Raji (cell line): ENCODE measurements around the gene FGF21.

Experiments used
- POLR2A ChIP-seq: IDR thresholded peaks from 2 replicates; pipeline ENCODE4 v1.6.1; 2011; ENCODE audit warnings: low read depth, low read length, control low read depth; ENCODE audit not compliant: insufficient read depth

Gene FGF21

DNA sequence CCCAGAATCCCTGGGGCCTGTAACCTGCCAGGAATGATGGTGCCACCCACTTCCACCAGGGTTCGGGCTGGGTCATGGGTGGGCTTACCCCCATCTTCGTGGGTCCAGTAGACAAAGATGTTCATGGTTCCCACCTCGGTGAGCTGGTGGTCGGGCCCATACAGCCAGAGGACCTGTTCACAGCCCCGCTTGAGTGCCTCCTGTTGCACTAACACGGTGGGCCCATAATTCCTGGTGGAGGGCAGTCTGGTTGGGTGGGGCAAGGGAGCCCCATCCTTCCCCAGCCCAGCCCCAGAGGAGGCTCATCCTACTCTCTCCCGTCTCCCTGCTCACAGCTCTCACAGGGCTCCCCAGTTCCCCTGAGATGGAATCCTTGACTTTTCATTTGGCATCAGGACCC is 41.8 kb downstream of the FGF21 start:
- no peak for TF ChIP-seq POLR2A

DNA sequence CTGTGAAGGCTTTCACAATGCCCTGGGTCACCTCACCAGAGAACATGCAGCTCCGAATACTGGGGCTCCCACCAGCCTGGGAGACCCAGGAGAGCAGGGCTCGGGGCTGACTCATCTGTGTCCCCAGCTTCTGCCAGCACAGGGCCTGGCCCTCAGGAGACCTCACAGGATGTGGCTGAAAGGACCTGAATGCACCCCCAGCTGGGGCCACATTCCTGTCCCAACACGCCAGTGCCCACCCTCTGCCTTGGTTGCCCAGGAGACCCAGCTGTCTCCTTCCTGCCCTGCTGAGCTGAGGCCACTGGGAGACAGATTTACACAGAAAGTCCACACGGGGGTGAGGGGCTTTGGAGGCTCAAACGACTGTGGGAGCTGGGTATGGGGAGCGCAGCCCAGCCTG is 43.6 kb downstream of the FGF21 start:
- TF ChIP-seq POLR2A: no peak

DNA sequence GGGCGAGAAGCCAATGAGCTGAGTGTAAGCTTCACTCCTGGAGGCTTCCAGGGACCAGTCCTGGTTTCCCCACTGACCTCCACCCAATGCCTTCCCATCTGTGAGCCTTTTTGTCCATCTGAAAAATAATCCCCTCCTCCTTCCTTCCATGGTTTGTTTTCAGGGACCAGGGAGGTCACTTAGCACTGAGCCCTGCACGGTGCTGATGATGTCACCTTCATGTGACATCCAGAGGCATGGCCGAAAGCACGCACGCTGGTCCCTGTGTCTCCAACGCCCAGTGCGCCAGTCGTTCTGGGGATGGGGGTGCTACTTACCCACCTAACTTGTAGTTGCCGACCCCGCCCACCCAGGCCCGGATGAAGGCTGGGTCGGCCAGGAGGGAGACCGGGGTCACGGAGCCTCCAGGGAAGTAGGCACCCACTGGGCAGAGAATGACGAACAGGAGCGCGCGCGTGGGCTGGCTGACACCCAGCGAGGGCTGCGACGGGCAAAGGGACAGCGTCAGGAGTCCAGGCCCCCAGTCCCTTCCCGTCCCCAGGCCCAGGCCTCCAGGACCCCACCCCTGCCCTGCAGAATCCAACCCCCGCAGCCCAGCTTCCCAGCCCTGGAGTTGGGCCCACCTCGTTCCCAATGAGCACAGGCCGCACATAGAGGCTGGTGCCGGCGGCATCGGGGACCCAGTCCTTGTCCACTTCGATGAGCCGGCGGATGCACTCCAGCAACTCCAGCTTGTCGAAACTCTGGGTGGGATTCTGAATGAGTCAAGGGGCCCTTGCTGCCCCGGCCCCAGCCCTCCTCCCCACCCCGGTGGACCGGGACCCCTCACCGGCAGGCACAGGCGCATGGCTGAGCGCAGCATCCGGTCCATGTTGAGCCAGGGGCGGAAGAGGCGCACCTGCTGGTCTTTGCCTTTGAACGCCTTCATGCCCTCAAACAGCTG is 44.3 kb downstream of the FGF21 start:
- no peak for TF ChIP-seq POLR2A

DNA sequence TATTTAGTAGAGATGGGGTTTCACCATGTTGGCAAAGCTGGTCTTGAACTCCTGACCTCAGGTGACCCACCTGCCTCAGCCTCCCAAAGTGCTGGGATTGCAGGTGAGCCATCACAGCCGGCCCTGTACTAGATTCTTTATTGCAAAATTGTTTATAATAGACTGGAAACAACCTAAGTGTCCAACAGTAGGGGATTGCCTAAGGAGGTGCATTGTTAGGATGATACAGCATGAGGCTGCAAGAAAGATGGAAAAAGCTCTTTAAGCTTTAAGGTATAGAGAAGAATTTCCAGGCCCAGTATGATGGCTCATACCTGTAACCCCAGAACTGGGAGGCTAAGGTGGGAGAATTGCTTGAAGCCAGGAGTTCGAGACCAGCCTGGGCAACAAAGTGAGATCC is 47.3 kb downstream of the FGF21 start:
- no peak for TF ChIP-seq POLR2A

DNA sequence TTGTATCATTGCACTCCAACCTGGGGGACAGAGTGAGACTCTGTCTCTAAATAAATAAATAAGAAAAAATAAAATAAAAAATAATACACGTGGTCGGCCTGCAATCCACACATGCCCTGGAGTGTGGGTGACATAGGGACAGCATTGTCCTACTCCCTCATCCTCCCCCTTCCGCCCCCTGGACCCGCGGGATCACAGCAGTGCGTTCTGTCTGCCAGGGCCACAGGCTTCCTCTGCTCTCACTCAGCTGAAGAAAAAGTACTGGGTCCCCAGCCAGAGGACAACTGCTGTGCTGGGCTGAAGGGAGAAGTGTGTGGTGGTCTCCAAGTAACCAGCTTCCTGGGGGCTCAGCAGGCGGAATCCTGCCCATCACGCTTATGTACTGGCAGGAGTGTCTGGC is 49.2 kb downstream of the FGF21 start:
- no peak for TF ChIP-seq POLR2A

DNA sequence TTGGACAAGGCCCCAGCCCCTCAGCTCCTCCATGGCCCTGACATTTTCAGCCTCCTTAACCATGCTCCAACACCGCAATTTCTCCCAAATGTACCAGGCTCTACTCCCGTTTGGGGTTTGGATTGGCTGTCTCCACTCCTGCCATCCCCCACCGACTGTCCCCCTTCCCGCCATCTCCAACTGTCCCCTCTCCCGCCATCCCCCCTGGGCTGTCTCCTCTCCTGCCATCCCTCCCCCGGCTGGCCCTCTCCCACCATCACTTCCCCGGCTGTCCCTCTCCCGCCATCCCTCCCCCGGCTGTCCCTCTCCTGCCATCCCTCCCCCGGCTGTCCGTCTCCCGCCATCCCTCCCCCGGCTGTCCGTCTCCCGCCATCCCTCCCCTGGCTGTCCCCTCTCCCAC is 50.1 kb downstream of the FGF21 start:
- TF ChIP-seq POLR2A: no peak

DNA sequence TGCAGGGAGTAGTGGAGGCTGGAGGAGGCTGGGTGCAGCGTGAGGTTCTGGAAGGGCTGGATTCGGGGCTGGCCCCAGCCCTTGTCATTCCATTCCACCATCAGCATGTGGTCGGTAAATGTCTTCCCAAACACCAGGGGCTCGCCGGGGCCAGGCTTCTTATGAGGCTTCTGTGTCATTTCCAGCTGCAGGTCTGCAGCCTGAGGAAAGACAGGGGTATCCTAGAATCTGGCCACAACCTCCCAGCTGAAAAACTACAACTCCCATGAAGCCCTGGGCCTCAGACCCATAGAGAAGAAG is 51.1 kb downstream of the FGF21 start:
- TF ChIP-seq POLR2A: no peak

DNA sequence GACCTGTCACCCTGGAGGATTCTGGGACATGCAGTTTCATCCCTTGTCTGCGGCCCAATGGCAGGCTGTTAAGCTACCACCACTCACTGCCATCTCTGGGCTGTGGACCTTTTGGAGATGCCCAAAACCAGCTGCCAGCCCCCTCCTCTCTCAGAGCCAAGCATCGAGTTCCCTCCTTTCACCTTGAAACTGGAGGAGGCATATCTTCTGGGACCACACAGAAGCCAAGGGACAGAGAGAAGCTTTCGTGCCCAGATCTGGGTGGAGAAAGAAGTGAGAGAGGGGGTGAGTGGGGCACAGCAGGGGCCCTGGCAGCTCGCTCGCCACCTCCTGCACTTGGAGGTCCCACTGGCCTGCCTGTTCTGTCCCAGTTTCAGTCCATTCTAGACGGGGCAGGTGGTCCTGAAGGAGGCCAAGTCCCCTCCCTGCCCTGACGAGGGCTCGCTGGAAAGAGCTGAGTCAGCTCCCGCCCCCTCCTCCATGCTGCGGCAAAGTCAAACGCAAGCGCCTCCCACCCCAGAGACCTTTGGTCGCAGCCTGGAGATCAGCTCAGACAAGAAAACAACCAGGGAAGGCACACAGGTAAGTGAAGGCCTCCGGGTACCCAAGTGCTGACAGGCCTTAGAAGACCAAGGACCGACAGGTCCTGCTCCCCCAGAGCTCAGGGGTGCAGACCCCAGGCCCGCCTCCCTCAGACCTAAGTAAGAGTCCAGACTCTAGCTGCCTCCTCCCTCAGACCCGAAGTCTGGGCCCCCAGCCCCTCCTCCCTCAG is 51.7 kb downstream of the FGF21 start:
- TF ChIP-seq POLR2A: 0 out of 2 replicates have a peak, but pooled peaks have one; percentile 30

DNA sequence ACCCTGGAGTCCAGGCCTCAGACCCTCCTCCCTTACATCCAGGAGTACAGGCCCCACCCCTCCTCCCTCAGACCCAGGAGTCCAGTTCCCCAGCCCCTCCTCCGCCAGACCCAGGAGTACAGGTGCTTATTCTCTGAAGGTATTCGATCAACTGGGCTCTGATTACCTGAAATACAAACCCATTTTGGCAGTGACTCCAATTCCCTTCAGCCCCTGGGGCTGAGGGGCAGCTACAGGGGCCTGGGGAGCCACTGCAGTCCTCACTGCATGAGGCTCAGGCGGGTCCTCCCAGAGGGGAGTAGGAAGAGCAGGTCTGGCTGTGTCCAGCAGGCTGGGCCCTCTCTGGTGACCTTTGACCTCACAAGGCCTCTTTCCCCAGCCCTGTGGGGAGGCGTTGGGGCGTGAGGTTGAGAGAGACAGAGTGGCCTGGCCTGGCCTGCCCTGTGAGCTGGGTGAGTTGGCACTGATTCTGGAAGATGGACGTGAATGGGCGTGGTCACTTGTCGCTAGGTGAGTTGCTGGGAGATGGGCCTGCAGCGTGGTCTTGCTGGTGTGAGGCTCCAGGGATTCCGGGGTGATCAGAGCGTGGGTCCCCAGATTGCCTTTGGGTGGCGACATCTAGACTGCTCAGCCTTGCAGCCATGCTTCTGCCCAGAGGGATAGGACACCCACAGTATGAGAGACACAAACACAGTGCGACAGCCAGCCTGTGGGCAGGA is 52.4 kb downstream of the FGF21 start:
- TF ChIP-seq POLR2A: no peak
